Sigmoid colon (tissue), 7 donors: ENCODE data around the gene APC. TPM values are rescaled to one million over a fixed set of nuclear protein-coding genes. Genes with fewer than 3 reads are reported as not detected.
"Not testable (repeated sequence)": the region's sequence is repeated elsewhere in the genome, so short reads cannot be mapped to it uniquely, and the experiment has no call there.

Source experiments
- DNase-seq: peaks from one replicate; pipeline ENCODE4 v3.0.0-alpha.2; 2019
- H3K27ac ChIP-seq, 4 donors: fragments of 200-600 bp; sonication (generic); one replicate each; pipeline ENCODE4 v1.5.1; 2016 to 2019; ENCODE audit warnings: mild to moderate bottlenecking in 1 of 4
- H3K27me3 ChIP-seq, 3 donors: fragments of 200-600 bp; sonication (generic); one replicate each; pipeline ENCODE4 v1.5.1; 2019; ENCODE audit warnings: mild to moderate bottlenecking in 1 of 3
- H3K36me3 ChIP-seq, 4 donors: fragments of 200-600 bp; sonication (generic); one replicate each; pipeline ENCODE4 v1.5.1; 2016 to 2019
- H3K4me1 ChIP-seq, 4 donors: fragments of 200-600 bp; sonication (generic); one replicate each; pipeline ENCODE4 v1.5.1; 2017 to 2019
- H3K4me3 ChIP-seq, 4 donors: fragments of 200-600 bp; sonication (generic); one replicate each; pipeline ENCODE4 v1.5.1; 2017 to 2019; ENCODE audit warnings: mild to moderate bottlenecking in 2 of 4, moderate library complexity in 1 of 4
- H3K9me3 ChIP-seq, 4 donors: fragments of 200-600 bp in 3 of 4; sonication (generic) in 3 of 4; one replicate each; pipeline versions ENCODE4 v1.5.1 to v1.6.1; 2013 to 2019
- EP300 ChIP-seq, 4 donors: sonication (generic); formaldehyde crosslinking; IDR thresholded peaks; one replicate each; pipeline ENCODE4 v1.6.1; 2017; ENCODE audit warnings: antibody characterized with exemption in 4 of 4
- POLR2A ChIP-seq, 2 donors: fragments of 450-650 bp; IDR thresholded peaks; one replicate each; pipeline ENCODE4 v1.6.1; 2016; ENCODE audit warnings: antibody characterized with exemption in 2 of 2, mild to moderate bottlenecking in 2 of 2, moderate library complexity in 2 of 2
- POLR2AphosphoS5 ChIP-seq, 4 donors: sonication (generic); formaldehyde crosslinking; IDR thresholded peaks; one replicate each; pipeline ENCODE4 v1.6.1; 2017; ENCODE audit warnings: antibody characterized with exemption in 4 of 4
- WGBS, 2 donors: extraction: QIAGEN DNeasy Blood & Tissue Kit; methylation state at CpG; one replicate each; pipeline ENCODE4 v1.1.7; 2013; 5-methylcytosine and 5-hydroxymethylcytosine counted together
- intact Hi-C: fragments of 100-400 bp; cut with DNase I; formaldehyde crosslinking; loops from one replicate; pipeline ENCODE4 v1.15.1; 2023
- polyA plus RNA-seq, 3 donors: library from polyadenylated mRNA; stranded (reverse); fragments of 200-250 nt; gene quantifications; one replicate each; pipeline ENCODE4 v1.2.3, GENCODE V29; 2013
- total RNA-seq, 4 donors: library from RNA; depleted of rRNA; stranded (reverse); fragments of >200 nt; gene quantifications; one replicate each; pipeline ENCODE4 v1.1.0, GENCODE V29; 2016
- TF ChIP-seq, protein P1 (sequence below), 4 experiments: fragments of 450-650 bp in 3 of 4; fragments of 200-600 bp in 1 of 4; IDR thresholded peaks; one replicate each; pipeline ENCODE4 v1.5.1; 2016 to 2019; ENCODE audit warnings: antibody characterized with exemption in 4 of 4, mild to moderate bottlenecking in 3 of 4, moderate library complexity in 2 of 4
- donor health status: healthy with polysubstance abuse.
- donor health status: Bipolar disorder and iron deficiency.
- donor health status: healthy.

APC gene
- total and polyA plus RNA-seq, 7 donors: 2.4 to 81.4 (median 46.1) TPM

GRCh38 chr5:112710896-112711295 lies 26.8 kb upstream of the APC start:
- Histone ChIP-seq H3K27ac (no peak overlapping the region), H3K4me1 (peaks cover 0 to 65% (median 46%) of the 10 kb centered on the region in 4 donors), H3K4me3 (no peak overlapping the region), H3K36me3 (no peaks in the 10 kb centered on the region), H3K9me3 (no peaks in the 10 kb centered on the region), H3K27me3 (no peaks in the 10 kb centered on the region)
- intact Hi-C loops: no loop called here
- WGBS, 2 donors: 91 to 95% methylated on average over 4 of the region's 4 CpGs
- no peak for DNase-seq
- no peak for TF ChIP-seq POLR2A (IDR thresholded peaks at IDR 0.05)
- TF ChIP-seq EP300 (IDR thresholded peaks at IDR 0.05): no peak
- no peak for TF ChIP-seq POLR2AphosphoS5 (IDR thresholded peaks at IDR 0.05)
- TF ChIP-seq, protein P1, sequence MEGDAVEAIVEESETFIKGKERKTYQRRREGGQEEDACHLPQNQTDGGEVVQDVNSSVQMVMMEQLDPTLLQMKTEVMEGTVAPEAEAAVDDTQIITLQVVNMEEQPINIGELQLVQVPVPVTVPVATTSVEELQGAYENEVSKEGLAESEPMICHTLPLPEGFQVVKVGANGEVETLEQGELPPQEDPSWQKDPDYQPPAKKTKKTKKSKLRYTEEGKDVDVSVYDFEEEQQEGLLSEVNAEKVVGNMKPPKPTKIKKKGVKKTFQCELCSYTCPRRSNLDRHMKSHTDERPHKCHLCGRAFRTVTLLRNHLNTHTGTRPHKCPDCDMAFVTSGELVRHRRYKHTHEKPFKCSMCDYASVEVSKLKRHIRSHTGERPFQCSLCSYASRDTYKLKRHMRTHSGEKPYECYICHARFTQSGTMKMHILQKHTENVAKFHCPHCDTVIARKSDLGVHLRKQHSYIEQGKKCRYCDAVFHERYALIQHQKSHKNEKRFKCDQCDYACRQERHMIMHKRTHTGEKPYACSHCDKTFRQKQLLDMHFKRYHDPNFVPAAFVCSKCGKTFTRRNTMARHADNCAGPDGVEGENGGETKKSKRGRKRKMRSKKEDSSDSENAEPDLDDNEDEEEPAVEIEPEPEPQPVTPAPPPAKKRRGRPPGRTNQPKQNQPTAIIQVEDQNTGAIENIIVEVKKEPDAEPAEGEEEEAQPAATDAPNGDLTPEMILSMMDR (IDR thresholded peaks at IDR 0.05): no peak

GRCh38 chr5:112711436-112711835 lies 26.2 kb upstream of the APC start:
- Histone ChIP-seq H3K27me3 (no peaks in the 10 kb centered on the region), H3K36me3 (no peaks in the 10 kb centered on the region), H3K9me3 (no peaks in the 10 kb centered on the region), H3K4me3 (no peak overlapping the region), H3K27ac (no peak overlapping the region), H3K4me1 (peaks cover 0 to 65% (median 45%) of the 10 kb centered on the region in 4 donors)
- WGBS, 2 donors: 83 to 87% methylated on average over 3 of the region's 3 CpGs
- DNase-seq: no peak
- intact Hi-C loops: no loop called here
- TF ChIP-seq POLR2A (IDR thresholded peaks at IDR 0.05): no peak
- TF ChIP-seq POLR2AphosphoS5 (IDR thresholded peaks at IDR 0.05): no peak
- no peak for TF ChIP-seq EP300 (IDR thresholded peaks at IDR 0.05)
- TF ChIP-seq, protein P1 (IDR thresholded peaks at IDR 0.05): no peak

DNA sequence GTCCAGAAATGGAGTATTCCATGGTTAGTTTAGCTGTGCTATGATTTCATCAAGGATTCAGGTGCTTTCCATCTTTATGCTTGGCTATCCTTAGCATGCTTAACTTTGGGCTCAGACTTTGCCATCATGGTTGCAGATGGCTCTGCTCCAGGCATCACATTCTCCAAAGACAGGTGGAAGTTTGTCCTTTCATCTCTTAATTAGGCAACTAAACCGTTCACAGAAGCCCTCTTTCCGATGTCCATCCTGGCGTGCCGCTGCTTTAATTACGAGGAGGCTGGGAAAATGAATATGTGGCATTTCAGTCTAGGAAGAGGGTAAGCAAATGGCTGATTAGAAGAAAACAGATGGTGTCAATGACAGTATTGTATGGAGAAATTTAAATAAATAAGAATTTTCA lies 24.5 kb upstream of the APC start:
- Histone ChIP-seq H3K9me3 (no peaks in the 10 kb centered on the region), H3K36me3 (no peaks in the 10 kb centered on the region), H3K27ac (no peak overlapping the region), H3K27me3 (no peaks in the 10 kb centered on the region), H3K4me1 (peaks cover 0 to 58% (median 42%) of the 10 kb centered on the region in 4 donors), H3K4me3 (no peak overlapping the region)
- WGBS, 2 donors: 96 to 97% methylated on average over 5 of the region's 5 CpGs
- no peak for DNase-seq
- intact Hi-C loops: no loop called here
- TF ChIP-seq POLR2A (IDR thresholded peaks at IDR 0.05) (no peak), POLR2AphosphoS5 (IDR thresholded peaks at IDR 0.05) (no peak), EP300 (IDR thresholded peaks at IDR 0.05) (no peak)
- TF ChIP-seq, protein P1 (IDR thresholded peaks at IDR 0.05): no peak

DNA sequence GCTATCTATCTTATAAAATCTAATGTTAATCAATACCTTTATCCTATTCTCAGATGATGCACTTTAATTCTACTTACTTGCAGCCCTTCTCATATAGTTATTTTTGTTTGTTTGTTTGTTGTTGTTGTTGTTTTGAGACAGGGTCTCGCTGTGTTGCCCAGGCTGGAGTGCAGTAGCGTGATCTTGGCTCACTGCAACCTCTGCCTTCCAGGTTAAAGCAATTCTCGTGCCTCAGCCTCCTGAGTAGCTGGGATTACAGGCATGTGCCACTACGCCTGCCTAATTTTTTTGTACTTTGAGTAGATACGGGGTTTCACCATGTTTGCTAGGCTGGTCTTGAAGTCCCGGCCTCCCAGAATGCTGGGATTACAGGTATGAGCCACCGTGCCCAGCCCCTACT lies 20.8 kb upstream of the APC start:
- 97% methylated on average over 7 of the region's 7 CpGs for WGBS, 2 donors

DNA sequence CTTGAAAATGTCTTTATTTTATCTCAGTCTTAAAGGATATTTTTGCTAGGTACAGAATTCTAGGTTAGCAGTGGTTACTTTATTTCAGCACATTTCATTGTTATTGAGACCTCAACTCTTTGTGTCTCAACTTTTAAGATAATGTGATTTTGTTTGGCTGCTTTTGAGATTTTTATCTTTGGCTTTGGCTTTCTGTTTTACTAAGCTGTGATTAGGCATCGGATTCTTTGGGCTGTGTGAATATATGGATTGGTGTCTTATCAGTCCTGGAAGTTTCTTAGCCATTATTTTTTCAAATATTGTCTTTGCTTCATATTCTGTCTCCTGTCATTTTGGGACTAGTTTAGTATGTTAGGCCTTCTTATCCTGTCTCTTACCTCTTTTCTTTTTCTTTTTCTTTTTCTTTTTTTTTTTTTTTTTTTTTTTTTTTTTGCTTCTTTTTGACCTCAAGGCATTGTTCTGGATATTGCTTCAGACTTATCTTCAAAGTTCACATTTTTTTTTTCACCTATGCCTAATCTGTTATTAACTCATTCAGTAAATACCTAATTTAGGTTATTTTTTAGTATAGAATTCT lies 20.1 kb upstream of the APC start:
- H3K4me3 ChIP-seq: no peak overlapping the region
- intact Hi-C loops: no loop called here
- no peak for TF ChIP-seq EP300 (IDR thresholded peaks at IDR 0.05)
- TF ChIP-seq, protein P1 (IDR thresholded peaks at IDR 0.05): no peak
- TF ChIP-seq POLR2AphosphoS5 (IDR thresholded peaks at IDR 0.05): no peak
- TF ChIP-seq POLR2A (IDR thresholded peaks at IDR 0.05): no peak
- H3K36me3 ChIP-seq: no peaks in the 10 kb centered on the region
- H3K27ac ChIP-seq: no peak overlapping the region
- WGBS, 2 donors: 92 to 95% methylated on average over 1 of the region's 1 CpG
- no peaks in the 10 kb centered on the region for H3K27me3 ChIP-seq
- H3K9me3 ChIP-seq: no peaks in the 10 kb centered on the region
- no peak for DNase-seq
- peaks cover 0 to 49% (median 16%) of the 10 kb centered on the region in 4 donors for H3K4me1 ChIP-seq

More for the DNA sequence above, 20.8 kb upstream of the APC start:
- H3K4me3 ChIP-seq, H3K27me3 ChIP-seq, intact Hi-C loops, H3K27ac ChIP-seq, H3K9me3 ChIP-seq, DNase-seq, H3K36me3 ChIP-seq: not testable (repeated sequence)
- H3K4me1 ChIP-seq: peaks cover 0 to 46% (median 18%) of the 10 kb centered on the region in 4 donors
